ENCODE measurements around the gene SPDYE4. TPM values are rescaled to one million over a fixed set of nuclear protein-coding genes. Genes with fewer than 3 reads are reported as not detected.
"Not testable (repeated sequence)": the region's sequence is repeated elsewhere in the genome, so short reads cannot be mapped to it uniquely, and the experiment has no call there.

SPDYE4 gene, protein sequence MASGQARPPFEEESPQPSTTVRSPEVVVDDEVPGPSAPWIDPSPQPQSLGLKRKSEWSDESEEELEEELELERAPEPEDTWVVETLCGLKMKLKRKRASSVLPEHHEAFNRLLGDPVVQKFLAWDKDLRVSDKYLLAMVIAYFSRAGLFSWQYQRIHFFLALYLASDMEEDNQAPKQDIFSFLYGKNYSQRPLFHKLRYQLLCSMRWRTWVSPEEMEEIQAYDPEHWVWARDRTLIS
- not detected in 2 replicates for total RNA-seq (2012; rRNA removed)

- no peaks in the 10 kb centered on the region for H3K36me3 ChIP-seq (ENCODE audit: insufficient read depth, low read length)
- no peak within 1 kb of the TSS for H3K4me2 ChIP-seq (ENCODE audit: low read length)
- no peaks in the 10 kb centered on the region for H3K4me1 ChIP-seq (ENCODE audit: control insufficient read depth, insufficient read depth, low read length)
- H3K27me3 ChIP-seq (ENCODE audit: control insufficient read depth, insufficient read depth, low read length) = peaks cover 21% of the 10 kb centered on the region
- H3K9ac ChIP-seq (ENCODE audit: low read depth, low read length) = no peak within 1 kb of the TSS
- H3K9me3 ChIP-seq (replicated peaks; ENCODE audit: low read length) = no peaks in the 10 kb centered on the region
- H3K4me3 ChIP-seq (ENCODE audit: low read length) = no peak within 1 kb of the TSS
Observed at GRCh38 chr17:8758137-8758596, at the start of gene SPDYE4. Gene SPDYE4 (minus strand): TSS chr17:8758546. CDS start chr17:8758382, 164 bp downstream.

- Histone ChIP-seq H3K9ac (ENCODE audit: low read depth, low read length) (no peak overlapping the region), H3K27me3 (ENCODE audit: control insufficient read depth, insufficient read depth, low read length) (no peaks in the 10 kb centered on the region), H3K4me1 (ENCODE audit: control insufficient read depth, insufficient read depth, low read length) (no peaks in the 10 kb centered on the region), H3K4me3 (ENCODE audit: low read length) (no peak overlapping the region), H3K9me3 (replicated peaks; ENCODE audit: low read length) (no peaks in the 10 kb centered on the region), H3K36me3 (ENCODE audit: insufficient read depth, low read length) (no peaks in the 10 kb centered on the region), H3K4me2 (ENCODE audit: low read length) (no peak overlapping the region)
Observed at GRCh38 chr17:8806926-8807550, 48.7 kb upstream of the SPDYE4 start.

GRCh38 chr17:8806253-8806925, 48.0 kb upstream of the SPDYE4 start:
- Histone ChIP-seq H3K27me3 (ENCODE audit: control insufficient read depth, insufficient read depth, low read length) (no peaks in the 10 kb centered on the region), H3K36me3 (ENCODE audit: insufficient read depth, low read length) (no peaks in the 10 kb centered on the region), H3K9ac (ENCODE audit: low read depth, low read length) (no peak overlapping the region), H3K4me1 (ENCODE audit: control insufficient read depth, insufficient read depth, low read length) (no peaks in the 10 kb centered on the region), H3K4me2 (ENCODE audit: low read length) (no peak overlapping the region), H3K9me3 (replicated peaks; ENCODE audit: low read length) (no peaks in the 10 kb centered on the region), H3K4me3 (ENCODE audit: low read length) (no peak overlapping the region)

DNA sequence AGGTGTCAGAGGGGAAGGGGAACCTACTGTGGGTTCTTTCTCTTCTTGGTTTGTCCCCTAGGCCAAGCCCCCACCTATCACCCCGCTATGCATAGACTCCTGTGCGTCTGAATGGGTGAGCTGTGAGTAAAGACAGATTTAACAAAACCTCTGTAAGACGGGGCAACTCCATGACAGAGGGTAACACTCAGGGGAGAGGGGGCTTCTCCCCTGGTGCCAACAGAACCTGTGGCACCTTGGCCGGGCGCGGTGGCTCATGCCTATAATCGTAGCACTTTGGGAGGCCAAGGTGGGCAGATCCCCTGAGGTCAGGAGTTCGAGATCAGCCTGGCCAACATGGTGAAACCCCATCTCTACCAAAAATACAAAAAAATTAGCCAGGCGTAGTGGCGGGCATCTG, 47.0 kb upstream of the SPDYE4 start:
- not testable (repeated sequence) for H3K9ac ChIP-seq (ENCODE audit: low read depth, low read length); H3K27me3 ChIP-seq (ENCODE audit: control insufficient read depth, insufficient read depth, low read length); H3K4me3 ChIP-seq (ENCODE audit: low read length); H3K4me1 ChIP-seq (ENCODE audit: control insufficient read depth, insufficient read depth, low read length); H3K4me2 ChIP-seq (ENCODE audit: low read length); H3K9me3 ChIP-seq (replicated peaks; ENCODE audit: low read length); H3K36me3 ChIP-seq (ENCODE audit: insufficient read depth, low read length)

DNA sequence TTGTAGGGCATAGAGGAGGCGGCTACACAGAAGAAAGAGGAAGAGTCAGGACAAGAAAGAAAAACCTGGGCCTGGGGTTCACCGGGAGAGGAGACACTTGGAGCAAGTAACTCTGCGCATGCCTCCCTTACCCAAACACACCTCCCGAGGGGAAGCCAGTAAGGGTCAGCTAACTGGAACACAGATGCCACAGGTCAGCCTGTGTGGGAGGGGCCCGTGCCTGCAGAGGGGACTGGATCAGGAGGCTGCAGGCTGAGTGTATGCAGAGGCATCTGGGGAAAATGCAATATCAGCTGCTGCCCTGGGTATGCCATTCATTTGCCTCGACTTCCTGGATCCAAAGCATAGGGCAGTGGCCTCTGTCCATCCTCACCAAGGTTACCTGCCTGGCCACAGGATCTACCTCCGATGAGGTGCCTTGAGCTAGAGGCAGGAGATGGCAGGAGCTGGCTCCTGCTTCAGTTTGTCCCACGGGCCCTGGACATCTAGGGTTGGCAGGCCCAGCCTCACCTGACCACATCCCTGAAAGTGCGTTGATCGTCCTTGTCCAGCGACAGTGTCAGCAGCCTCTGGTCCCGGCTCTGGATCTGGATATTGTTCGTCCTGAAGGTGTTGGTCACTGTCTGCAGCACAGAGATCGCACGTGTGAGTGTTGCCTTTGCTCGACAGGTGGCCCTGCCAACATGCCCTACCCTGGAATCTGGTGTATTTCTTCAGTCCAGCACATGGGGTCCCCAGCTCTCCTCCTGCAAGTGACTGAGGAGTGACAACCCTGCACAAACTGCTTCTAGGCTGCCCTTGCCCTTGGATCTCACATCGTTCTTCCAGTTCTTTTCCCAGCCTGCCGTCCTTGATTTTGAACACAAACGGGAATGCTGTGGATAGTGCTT, 45.4 kb upstream of the SPDYE4 start:
- Histone ChIP-seq H3K4me1 (ENCODE audit: control insufficient read depth, insufficient read depth, low read length) (no peaks in the 10 kb centered on the region), H3K9me3 (replicated peaks; ENCODE audit: low read length) (no peaks in the 10 kb centered on the region), H3K27me3 (ENCODE audit: control insufficient read depth, insufficient read depth, low read length) (peaks cover 3% of the 10 kb centered on the region), H3K4me3 (ENCODE audit: low read length) (no peak overlapping the region), H3K9ac (ENCODE audit: low read depth, low read length) (no peak overlapping the region), H3K4me2 (ENCODE audit: low read length) (no peak overlapping the region), H3K36me3 (ENCODE audit: insufficient read depth, low read length) (no peaks in the 10 kb centered on the region)

DNA sequence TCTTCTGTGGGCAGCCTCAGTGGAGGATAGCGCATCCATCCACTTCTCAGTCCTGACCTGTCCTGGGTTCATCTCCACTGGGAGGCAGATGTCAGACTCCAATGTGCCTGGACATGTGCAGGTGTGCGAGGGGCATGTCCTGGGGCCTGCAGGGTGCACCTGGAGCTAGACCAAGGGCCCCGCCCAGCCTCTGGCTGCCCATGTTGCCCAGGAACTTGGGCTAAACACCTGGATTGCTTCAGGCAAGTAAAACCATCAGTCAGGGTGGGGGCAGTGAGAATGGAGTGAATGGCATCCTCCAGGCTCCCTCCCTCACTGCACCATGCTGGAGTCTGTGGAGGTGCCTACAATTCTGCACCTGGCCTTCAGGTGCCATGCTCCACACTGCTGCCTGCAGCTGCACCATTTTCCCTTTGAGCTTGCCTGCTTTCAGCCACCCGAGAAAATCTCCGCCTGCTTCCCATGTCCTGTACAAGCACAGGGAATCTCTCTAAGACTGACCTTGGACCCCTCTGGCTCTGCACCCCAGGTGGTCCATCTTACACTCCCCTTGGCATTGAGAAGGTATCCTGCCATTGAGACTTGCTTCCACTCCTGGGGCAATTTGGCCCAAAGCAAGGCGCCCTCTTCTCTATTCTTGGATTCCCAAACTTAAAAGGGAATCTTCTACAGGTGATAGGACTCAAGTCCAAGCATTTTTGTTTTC, 42.9 kb upstream of the SPDYE4 start:
- Histone ChIP-seq H3K9me3 (replicated peaks; ENCODE audit: low read length) (no peaks in the 10 kb centered on the region), H3K4me3 (ENCODE audit: low read length) (no peak overlapping the region), H3K4me2 (ENCODE audit: low read length) (no peak overlapping the region), H3K27me3 (ENCODE audit: control insufficient read depth, insufficient read depth, low read length) (peaks cover 7% of the 10 kb centered on the region), H3K4me1 (ENCODE audit: control insufficient read depth, insufficient read depth, low read length) (no peaks in the 10 kb centered on the region), H3K36me3 (ENCODE audit: insufficient read depth, low read length) (no peaks in the 10 kb centered on the region), H3K9ac (ENCODE audit: low read depth, low read length) (no peak overlapping the region)

DNA sequence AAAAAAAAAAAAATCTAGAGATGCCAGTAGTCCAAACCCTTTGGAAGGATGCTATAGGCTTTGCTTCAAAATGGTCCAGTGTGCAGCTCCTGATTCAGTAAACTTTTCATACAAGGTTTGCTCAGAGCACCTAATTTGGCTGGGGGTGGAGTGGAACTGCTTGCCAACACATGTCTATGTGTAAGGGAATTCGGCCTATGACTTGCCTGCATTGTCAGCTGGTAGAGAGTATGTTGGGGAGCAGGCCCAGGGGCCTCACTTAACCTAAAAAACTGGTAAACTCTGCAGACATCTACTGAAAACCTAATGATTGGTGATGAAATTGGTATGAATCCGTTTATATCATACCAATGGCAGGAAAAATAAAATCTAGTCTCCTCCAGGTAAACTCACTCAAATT, 42.3 kb upstream of the SPDYE4 start:
- Histone ChIP-seq H3K27me3 (ENCODE audit: control insufficient read depth, insufficient read depth, low read length) (peaks cover 7% of the 10 kb centered on the region), H3K4me2 (ENCODE audit: low read length) (no peak overlapping the region), H3K9ac (ENCODE audit: low read depth, low read length) (no peak overlapping the region), H3K9me3 (replicated peaks; ENCODE audit: low read length) (no peaks in the 10 kb centered on the region), H3K36me3 (ENCODE audit: insufficient read depth, low read length) (no peaks in the 10 kb centered on the region), H3K4me1 (ENCODE audit: control insufficient read depth, insufficient read depth, low read length) (no peaks in the 10 kb centered on the region), H3K4me3 (ENCODE audit: low read length) (no peak overlapping the region)

GRCh38 chr17:8799570-8800212, 41.3 kb upstream of the SPDYE4 start:
- H3K4me1 ChIP-seq (ENCODE audit: control insufficient read depth, insufficient read depth, low read length) = no peaks in the 10 kb centered on the region
- H3K9ac ChIP-seq (ENCODE audit: low read depth, low read length) = no peak overlapping the region
- no peak overlapping the region for H3K4me3 ChIP-seq (ENCODE audit: low read length)
- no peaks in the 10 kb centered on the region for H3K9me3 ChIP-seq (replicated peaks; ENCODE audit: low read length)
- H3K4me2 ChIP-seq (ENCODE audit: low read length) = no peak overlapping the region
- H3K27me3 ChIP-seq (ENCODE audit: control insufficient read depth, insufficient read depth, low read length) = peaks cover 7% of the 10 kb centered on the region
- H3K36me3 ChIP-seq (ENCODE audit: insufficient read depth, low read length) = no peaks in the 10 kb centered on the region

- no peaks in the 10 kb centered on the region for H3K9me3 ChIP-seq (replicated peaks; ENCODE audit: low read length)
- H3K4me3 ChIP-seq (ENCODE audit: low read length) = no peak within 1 kb of the TSS
- H3K36me3 ChIP-seq (ENCODE audit: insufficient read depth, low read length) = no peaks in the 10 kb centered on the region
- peaks cover 7% of the 10 kb centered on the region for H3K27me3 ChIP-seq (ENCODE audit: control insufficient read depth, insufficient read depth, low read length)
- H3K4me2 ChIP-seq (ENCODE audit: low read length) = no peak within 1 kb of the TSS
- H3K9ac ChIP-seq (ENCODE audit: low read depth, low read length) = no peak within 1 kb of the TSS
- no peaks in the 10 kb centered on the region for H3K4me1 ChIP-seq (ENCODE audit: control insufficient read depth, insufficient read depth, low read length)
Observed at GRCh38 chr17:8798846-8799569, 40.7 kb upstream of the SPDYE4 start, which contains the start of gene MFSD6L. Gene MFSD6L (minus strand): TSS chr17:8799365. CDS start chr17:8799120, 245 bp downstream.

Data from skeletal muscle satellite cell (primary cell).